Activated CD8-positive, alpha-beta memory T cell treated with anti-CD3 and anti-CD28 coated beads for 4 hours (primary cell): ENCODE data around the gene L3MBTL4.

Experiments
- DNase-seq, 2 donors: peaks; one replicate each; pipeline ENCODE4 v3.0.0-alpha.2; 2020; ENCODE audit warnings: low read depth in 2 of 2

L3MBTL4 gene

GRCh38 chr18:6044319-6044718, 370.4 kb downstream of the L3MBTL4 start:
- DNase-seq: no peak

DNA sequence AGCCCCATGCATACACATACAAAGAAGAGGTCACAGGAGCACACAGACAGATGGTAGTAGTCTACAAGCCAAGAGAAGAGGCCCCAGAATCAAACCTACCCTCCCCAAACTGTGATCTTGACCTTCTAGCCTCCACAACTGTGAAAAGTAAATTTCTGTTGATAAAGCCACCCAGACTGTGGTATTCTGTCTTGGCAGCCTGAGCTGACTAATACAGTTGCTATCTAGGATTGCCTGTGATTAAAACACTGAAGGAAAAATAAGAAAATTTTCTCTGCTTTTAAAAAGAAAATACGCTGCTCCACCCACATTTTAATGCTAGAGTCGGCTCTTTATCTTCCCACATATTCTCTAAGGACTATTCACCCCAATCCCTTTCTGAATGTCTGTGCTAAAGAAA, 375.7 kb downstream of the L3MBTL4 start:
- DNase-seq: no peak

DNA sequence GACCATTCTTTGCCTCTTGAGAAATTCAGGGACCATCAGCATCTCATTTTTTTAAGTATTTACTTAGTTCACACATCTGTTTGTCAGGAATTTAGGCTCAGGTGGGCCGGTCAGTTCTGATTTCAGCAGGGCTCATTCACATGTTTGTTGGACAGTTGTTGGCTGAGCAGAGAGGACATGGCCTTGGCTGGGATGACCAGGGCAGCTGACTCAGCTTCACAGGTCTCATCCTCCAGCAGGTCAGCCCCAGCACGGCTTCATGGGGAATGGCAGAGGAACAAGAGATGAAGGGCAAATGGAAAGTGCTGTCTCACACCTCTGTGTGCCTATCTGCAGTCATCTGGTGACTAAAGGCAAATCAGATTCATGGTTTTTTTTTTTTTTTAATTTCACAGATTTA, 383.3 kb downstream of the L3MBTL4 start:
- DNase-seq: no peak

- DNase-seq: no peak
These were observed 383.7 kb downstream of the L3MBTL4 start for GRCh38 chr18:6031002-6031401.

GRCh38 chr18:6024745-6025248, 389.9 kb downstream of the L3MBTL4 start:
- DNase-seq: no peak

GRCh38 chr18:6023551-6023950, 391.2 kb downstream of the L3MBTL4 start:
- no peak for DNase-seq

GRCh38 chr18:6022845-6023244, 391.9 kb downstream of the L3MBTL4 start:
- no peak for DNase-seq

GRCh38 chr18:6022074-6022444, 392.7 kb downstream of the L3MBTL4 start:
- no peak for DNase-seq

DNA sequence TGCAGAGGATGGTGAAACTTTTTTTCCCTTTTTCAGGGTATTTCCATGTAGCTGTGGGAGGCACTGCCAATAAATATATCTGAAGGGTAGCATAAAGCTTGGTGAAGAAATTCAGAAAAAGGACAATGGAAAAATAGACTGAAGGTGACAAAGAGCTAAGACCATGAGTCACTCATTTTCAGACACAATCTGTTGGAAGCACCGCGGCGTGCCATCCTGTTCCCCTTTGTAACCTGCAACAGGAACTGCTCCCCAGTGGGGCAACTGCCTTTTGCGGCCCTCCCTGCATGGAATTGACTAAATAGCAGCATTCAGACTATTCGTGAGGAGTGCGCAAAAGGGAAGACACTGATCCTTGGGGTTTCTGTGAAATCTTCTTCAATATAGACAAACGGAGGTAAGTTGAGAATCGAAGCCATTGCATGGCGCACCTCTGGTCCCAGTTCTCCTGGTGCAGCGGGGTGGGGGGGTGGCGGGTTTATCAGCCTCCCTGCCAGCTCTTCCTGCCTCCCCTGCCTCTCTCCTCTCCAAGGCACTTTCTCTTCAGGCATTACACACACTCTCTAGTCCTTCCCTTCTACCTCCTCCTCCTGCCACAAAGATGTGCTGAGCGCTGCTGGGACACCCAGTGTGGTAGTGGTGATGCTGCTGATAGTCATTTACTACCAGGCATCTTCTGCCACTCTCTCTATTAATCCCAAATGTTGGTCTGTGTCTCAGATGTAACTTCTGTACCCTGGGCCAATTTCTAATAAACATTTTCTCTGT, 393.2 kb downstream of the L3MBTL4 start:
- DNase-seq: no peak

GRCh38 chr18:6018671-6019070, 396.0 kb downstream of the L3MBTL4 start:
- no peak for DNase-seq

DNA sequence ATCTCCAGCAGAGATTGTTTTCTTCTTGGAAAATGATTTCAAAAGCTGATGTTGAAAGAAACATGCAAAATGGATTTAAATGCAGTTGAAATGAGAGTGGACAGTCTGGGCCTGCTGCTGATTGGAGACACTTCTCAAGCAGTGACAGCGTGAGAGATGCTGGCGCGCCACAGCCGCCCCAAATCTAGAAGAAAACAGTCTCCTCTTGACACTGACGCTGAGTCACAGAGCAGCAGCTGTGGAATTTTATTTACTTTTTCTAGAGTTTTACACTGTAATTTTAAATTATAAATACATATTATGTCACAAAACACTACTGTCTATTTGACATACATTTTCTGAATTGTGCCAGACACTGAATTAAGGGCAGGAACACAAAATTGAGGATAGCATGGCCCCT, 397.5 kb downstream of the L3MBTL4 start:
- no peak for DNase-seq

- no peak for DNase-seq
These were observed 399.3 kb downstream of the L3MBTL4 start for GRCh38 chr18:6015364-6015763.

DNA sequence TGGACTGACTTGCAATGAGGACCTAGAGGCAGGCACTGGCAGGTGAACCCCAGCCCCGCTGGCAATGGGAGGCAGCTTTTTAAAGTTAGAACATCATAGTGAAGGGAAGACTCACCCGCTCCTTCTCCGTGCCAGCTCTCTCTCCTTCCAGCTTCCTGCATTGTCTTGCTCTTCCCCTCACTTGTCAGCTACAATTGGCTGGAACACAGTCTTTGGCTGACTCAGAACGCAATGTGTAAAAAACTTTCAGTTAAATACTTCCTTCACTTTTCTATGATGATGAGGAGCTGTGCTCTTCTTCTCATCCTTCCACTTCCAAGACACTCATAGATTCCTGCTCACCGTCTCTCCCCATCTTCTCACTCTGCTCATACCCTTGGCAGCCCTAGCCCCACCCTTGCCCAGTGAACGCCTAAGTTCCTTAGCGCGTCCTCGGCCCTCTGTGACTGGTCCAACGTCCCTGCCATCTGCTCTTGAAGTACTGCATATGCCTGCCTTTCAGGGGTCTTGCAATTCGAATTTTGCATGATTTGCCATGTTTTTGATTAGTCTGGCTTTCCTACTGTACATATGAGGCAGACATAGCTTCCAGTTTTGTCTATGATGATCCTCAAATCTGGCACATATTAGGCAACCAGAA, 401.4 kb downstream of the L3MBTL4 start:
- no peak for DNase-seq

DNA sequence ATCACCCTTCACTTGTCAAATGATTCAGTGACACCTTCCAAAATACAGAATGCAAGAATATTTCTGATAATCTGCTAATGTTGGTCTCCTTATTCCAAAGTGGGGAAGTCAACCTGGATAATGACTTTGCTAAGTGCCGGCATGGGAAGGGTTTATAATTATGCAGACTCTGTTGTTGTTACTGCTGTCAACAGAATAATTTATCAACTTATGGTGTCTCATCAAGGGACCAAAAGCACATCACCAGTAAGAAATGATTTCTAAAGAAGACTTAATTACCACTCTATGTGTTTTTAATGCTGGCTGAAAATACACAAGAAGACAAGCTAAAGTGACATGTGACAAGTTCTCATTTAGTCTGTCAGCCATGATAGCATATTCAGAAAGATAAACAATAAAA, 403.8 kb downstream of the L3MBTL4 start:
- no peak for DNase-seq

DNA sequence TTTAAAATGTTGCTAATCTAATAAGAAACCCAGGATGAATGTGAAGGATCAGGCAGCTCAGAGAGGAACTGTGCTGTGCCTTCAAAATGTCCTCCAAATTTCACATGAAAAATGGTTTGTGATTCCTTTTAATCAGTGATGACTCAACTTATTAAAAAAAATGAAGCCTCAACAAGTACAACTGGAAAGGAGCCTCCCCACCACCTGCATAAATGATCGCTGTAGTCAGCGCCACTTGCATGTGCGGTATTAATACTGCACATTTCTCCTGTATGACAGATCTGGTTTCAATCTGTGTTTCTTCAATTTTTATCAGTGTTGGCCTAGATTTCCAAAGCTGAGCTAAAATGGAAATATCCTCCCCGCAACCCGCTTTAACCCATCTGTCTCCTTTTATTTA, 404.4 kb downstream of the L3MBTL4 start:
- DNase-seq: no peak

- no peak for DNase-seq
These were observed 405.0 kb downstream of the L3MBTL4 start for GRCh38 chr18:6009756-6010155.

DNA sequence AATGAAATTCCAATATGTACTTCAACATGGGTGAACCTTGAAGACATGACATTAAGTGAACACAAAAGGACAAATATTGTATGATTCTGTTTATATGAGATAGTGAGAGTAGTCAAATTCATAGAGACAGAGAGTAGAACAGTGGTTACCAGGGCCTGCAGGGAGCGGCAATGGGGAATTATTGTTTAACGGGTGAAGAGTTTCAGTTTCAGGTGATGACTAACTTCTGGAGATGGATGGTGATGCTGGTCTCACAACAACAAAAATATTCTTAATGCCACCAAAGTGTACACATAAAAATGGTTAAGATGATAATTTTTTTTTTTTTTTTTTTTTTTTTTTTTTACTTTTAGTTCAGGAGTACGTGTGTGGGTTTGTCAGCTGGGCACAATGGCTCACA, 410.0 kb downstream of the L3MBTL4 start:
- no peak for DNase-seq

DNA sequence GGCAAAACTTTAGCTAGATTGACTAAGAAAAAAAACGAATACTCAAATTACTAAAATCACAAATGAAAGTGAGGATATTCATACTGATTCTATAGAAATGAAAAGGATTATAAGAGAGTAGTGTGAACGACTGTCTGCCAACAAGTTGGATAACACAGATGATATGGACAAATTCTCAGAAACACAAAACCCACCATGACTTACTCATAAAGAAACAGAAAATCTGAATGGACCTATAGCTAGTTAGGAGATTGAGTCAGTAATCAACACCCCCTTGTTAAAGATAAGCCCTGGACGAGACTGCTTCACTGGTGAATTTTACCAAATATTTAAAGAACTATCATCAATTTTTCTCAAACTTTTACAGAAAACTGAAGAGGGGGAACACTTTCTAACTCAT, 410.6 kb downstream of the L3MBTL4 start:
- no peak for DNase-seq

DNA sequence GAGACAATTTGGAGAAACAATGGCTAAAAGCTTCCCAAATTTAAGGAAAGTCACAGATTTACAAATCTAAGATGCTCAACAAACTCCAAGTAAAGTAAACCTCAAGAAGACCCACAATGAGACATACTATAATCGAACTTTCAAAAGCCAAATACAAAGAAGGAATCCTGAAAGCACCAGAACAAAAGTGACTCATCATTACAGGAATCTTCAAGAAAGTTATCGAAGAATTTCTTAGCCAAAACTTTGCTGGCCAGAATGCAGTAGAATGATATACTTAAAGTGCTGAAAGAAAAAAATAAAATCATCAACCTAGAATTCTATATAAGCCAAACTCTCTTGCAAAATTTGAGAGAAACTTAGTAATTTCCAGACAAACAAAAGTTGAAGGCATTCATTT, 412.8 kb downstream of the L3MBTL4 start:
- no peak for DNase-seq

DNA sequence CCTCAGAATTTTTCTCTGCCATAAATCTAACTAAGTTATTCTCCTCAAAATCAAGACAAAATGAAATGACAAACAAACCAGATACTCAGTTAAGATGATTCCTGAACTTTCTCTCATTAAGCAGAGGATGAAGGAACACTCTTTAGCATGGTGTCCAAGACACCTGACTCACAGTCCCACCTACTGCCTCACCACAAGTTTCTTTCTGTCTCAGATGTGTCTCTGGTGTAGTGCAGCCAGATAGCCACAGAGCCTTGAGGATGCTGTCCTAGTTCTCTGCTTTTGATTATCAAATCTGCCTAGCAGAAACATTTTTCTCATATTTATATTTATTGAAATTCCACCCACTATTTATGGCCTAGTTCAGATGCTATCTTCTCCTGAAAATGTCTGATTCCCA, 415.8 kb downstream of the L3MBTL4 start:
- no peak for DNase-seq

DNA sequence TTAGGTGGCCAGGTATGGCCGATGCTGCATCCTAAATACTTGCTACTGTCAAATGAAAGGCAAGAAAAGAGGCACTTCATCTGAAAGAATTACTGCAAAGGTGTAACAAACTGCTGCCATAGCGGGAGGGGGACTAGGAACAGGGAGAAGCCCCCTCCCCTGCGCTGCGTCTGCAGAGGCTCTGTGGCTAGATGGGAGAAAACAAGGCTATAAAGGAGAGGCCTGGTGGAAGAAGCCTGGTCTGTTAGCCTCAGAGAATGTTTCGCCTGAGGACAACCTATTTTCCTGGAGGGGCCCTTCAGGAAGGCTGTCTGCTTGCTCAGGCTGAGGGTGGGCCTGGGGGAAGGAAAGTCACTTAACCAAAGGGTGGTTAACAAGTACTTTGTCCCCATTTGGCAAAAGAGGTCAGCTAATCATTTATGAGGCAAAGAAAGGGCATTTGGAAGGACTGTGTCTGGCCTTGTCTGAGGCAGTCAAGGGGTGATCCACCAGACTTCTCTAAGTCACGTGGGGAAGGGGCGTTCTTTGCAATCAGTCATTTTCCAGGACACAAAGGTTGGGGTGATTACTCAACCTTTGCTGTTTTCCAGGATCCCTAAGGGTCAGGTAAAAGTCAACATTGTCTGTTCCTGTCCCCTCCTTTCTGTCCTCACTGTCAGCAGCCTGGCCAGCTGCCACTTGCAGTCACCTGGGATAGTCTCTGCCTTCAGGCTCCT, 416.4 kb downstream of the L3MBTL4 start:
- DNase-seq: no peak

GRCh38 chr18:5997361-5997760, 417.4 kb downstream of the L3MBTL4 start:
- DNase-seq: no peak

DNA sequence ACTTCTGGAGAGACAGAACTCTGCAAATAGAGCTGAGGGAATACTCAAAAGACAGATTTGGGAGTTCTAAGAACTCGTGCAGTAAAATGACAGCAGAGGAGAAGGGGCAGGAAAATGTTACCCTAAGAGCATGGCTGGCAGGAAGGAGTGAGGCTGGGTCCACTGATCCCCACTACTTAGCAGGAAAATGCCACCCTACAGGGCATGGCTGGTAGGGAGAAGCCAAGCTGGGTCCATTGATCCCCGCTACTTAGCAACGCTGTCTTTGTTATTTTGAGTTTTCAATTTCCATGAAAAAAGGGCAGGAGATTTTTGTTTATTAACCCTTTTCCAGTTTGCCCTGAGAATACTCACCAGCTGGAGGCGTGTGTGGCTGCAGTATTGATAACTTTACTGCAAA, 419.1 kb downstream of the L3MBTL4 start:
- DNase-seq: no peak
